ENCODE measurements around the gene GMDS.

Gene GMDS

DNA sequence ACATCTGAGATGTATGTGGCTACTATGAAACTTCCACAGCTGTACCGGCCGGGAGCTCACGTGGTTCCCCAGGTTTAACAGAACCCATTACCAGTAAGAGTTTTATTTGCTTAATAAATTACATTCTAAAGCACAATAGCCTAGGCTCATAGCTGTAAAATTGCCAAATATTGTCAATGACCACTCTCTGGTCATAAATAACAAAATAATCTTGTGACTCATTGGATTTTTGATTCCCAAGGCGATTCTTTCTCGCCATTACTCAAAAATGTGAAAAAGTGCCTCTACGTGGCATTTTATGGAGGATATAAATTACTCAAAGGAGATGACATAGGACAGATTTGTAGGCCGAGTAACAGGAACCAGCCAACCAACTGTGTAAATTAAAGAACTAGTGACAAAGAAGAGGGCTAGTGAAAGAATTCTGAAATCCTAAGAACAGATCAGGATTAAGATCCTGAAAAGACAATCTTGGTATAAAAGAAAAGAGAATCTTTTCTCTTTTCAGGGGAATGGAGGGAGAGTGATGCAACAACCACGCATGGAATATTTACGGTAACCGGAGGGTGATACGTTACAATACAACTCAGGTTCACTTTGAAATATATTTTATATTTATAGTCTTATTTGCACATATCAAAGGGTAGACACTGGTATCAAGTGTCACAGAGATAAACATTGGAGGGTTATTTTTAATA is 436.0 kb downstream of the GMDS start:
- TF ChIP-seq, protein P1, sequence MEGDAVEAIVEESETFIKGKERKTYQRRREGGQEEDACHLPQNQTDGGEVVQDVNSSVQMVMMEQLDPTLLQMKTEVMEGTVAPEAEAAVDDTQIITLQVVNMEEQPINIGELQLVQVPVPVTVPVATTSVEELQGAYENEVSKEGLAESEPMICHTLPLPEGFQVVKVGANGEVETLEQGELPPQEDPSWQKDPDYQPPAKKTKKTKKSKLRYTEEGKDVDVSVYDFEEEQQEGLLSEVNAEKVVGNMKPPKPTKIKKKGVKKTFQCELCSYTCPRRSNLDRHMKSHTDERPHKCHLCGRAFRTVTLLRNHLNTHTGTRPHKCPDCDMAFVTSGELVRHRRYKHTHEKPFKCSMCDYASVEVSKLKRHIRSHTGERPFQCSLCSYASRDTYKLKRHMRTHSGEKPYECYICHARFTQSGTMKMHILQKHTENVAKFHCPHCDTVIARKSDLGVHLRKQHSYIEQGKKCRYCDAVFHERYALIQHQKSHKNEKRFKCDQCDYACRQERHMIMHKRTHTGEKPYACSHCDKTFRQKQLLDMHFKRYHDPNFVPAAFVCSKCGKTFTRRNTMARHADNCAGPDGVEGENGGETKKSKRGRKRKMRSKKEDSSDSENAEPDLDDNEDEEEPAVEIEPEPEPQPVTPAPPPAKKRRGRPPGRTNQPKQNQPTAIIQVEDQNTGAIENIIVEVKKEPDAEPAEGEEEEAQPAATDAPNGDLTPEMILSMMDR (IDR thresholded peaks at IDR 0.05; ENCODE audit: insufficient read depth, low read depth, low read length, missing control alignments), result no peak
- H3K4me3 ChIP-seq (ENCODE audit: low read depth, low read length), result no peak overlapping the region
- DNase-seq (ENCODE audit: low read depth), result no peak

- no peak for DNase-seq (ENCODE audit: low read depth)
- TF ChIP-seq, protein P1 (IDR thresholded peaks at IDR 0.05; ENCODE audit: insufficient read depth, low read depth, low read length, missing control alignments), result no peak
- no peak overlapping the region for H3K4me3 ChIP-seq (ENCODE audit: low read depth, low read length)
These were observed 438.5 kb downstream of the GMDS start for GRCh38 chr6:1806935-1807334.

DNA sequence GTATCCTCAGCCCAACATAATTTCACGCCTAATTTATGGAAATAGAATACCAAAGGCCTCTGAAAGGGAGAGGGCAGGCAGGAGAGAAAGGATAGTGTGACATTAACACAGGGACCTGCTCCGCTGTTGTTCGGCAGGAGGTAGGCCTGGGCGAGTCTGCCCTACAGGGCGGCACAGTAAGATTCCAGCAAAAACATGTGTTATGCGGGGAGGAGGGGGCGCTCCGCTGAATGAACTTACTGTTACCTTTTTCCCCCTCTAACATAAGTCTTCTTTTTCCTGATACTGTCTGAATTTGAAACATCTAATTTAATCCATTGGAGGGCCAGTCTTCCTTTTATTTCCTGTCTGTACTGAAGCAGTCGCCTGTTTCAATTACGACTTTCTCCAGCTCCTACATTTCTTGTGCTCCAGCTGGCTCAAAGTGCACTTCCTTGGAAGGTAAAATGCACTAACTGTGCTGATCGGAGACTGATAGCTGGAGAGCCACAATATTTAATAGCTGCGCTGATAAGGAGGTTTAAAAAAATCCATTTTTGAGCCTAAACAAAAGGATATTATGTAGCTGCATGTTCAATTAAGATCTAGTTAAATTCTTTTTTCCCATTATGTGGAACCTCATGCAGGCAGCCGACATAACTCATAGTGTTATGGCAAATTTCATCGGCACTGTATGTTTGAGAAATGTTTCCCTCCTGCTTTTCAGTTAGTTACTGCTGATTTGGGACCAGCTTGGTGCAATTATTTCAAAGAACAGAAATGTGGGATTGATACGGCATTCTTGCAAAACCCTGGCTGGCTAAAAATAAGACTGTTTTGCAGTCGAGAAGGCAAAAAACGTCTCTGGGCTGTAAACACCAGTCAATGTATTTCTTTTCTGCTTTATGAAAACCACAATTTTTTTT is 442.7 kb downstream of the GMDS start:
- H3K4me3 ChIP-seq (ENCODE audit: low read depth, low read length), result no peak overlapping the region
- no peak for DNase-seq (ENCODE audit: low read depth)
- TF ChIP-seq, protein P1 (IDR thresholded peaks at IDR 0.05; ENCODE audit: insufficient read depth, low read depth, low read length, missing control alignments), result no peak

DNA sequence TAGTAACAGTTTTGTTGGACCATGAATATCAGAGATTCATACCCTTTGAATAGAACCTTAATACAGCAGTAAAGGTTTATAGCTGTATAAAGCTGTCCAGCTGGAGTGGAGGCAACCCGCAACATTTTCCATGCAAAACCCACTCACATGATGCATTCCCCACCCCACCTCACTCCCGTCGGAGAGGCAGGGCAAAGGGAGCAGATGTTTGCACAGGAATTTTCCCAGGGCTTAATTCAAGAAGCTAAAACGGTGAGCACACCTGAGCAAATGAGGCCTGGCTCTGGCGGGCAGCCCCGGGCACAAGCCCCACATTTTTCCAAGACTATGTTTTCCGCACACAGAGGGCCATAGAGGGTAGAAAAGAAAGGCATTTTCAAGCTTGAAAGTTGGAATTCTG is 444.0 kb downstream of the GMDS start:
- no peak for DNase-seq (ENCODE audit: low read depth)
- no peak overlapping the region for H3K4me3 ChIP-seq (ENCODE audit: low read depth, low read length)
- TF ChIP-seq, protein P1 (IDR thresholded peaks at IDR 0.05; ENCODE audit: insufficient read depth, low read depth, low read length, missing control alignments), result no peak

DNA sequence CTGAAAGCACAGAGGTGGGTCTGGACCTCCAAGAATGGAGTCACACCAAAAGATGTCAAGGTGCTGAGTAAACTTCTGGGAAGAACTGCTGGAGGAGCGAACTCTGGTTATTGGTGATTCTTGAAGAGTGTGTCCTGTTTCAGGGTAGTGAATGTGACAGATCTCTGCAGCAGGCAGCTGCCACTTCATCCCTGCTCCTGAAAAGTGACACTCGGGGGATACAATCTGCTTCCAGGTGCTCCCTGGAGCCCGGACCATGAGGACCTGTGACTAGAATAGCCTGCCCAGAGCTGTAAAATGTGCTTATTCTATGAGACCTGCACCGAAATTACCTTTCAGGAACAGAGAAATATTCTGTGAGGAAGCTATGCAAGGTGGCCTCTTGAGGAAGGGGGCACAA is 444.6 kb downstream of the GMDS start:
- TF ChIP-seq, protein P1 (IDR thresholded peaks at IDR 0.05; ENCODE audit: insufficient read depth, low read depth, low read length, missing control alignments), result no peak
- DNase-seq (ENCODE audit: low read depth), result no peak
- H3K4me3 ChIP-seq (ENCODE audit: low read depth, low read length), result no peak overlapping the region

DNA sequence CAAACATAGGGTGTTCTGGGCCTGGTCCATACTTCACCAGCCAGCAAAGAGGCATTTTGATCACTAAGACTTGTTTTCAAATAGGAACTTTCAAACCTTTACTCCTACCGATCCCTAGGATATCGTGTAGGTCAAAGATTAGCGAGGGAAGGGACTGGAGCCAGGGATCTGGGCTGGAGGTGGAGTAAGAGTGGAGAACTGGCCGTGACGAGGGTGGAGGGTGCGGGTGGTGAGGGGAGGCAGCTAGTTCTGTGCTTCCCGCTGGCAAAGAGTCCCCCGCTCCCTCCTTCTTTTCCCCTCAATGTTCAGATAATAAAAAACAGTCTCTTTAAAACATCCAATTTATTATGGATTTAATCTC is 446.5 kb downstream of the GMDS start:
- no peak for DNase-seq (ENCODE audit: low read depth)
- TF ChIP-seq, protein P1 (IDR thresholded peaks at IDR 0.05; ENCODE audit: insufficient read depth, low read depth, low read length, missing control alignments), result no peak
- H3K4me3 ChIP-seq (ENCODE audit: low read depth, low read length), result no peak overlapping the region
